ENCODE data around the gene IKZF1. TPM values are rescaled to one million over a fixed set of nuclear protein-coding genes. Genes with fewer than 3 reads are reported as not detected.

IKZF1 gene
- total RNA-seq, result not detected in 2 replicates

DNA sequence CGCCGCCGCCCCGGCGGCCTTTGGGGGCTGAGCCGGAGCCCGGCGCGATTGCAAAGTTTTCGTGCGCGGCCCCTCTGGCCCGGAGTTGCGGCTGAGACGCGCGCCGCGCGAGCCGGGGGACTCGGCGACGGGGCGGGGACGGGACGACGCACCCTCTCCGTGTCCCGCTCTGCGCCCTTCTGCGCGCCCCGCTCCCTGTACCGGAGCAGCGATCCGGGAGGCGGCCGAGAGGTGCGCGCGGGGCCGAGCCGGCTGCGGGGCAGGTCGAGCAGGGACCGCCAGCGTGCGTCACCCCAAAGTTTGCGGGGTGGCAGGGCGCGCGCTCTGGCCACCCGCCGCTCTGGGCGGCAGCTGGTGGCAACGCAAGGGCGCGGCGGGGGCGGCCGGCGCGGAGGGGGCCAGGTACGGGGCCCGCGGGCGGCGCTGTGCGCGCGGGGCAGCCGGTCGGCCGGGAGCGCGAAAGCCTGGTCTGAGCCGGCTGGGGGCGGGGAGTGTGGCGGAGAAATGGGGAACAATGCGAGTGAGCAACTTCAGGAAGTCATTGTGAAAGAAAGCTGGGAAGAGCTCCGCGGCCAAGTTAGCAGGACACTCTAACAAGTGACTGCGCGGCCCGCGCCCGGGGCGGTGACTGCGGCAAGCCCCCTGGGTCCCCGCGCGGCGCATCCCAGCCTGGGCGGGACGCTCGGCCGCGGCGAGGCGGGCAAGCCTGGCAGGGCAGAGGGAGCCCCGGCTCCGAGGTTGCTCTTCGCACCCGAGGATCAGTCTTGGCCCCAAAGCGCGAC, at the start of gene IKZF1:
Gene IKZF1 (plus strand): TSS at position 588 of the 782 bp plus-strand sequence. CDS start 14,346 bp downstream, outside the sequence.

DNA sequence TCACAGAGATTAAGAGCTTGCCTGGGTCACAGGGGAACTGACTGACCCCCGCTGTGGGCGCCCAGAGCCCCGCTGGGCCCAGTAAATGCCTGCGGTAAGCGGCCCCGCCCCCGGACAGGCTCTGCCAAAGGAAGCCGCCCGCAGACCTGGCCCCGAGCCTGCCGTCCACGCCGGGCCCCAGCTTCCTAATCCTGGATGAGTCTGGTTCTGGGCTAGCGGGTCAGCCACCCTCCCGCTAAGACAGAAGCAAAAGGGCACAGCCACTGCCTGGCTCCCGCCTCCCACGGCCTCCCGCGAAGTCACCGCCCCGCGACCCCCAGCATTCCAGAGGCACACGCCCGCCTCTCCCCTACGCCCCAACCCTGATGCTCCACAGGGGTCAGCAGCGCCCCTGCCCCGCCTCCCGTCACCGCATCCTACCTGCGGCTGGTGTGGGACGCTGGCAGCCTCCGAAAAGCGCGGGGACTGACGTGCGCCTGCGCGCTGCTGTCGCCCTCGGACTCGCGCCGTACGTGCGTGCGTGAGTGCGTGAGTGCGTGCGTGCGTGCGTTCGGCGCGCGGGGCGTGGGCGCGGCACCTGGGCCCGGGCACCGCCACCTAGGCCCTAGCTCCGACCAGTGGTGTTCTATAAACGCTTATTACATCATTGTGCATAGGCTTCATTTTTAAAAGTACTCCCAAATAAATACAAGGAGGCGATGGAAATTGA, 145.5 kb downstream of the IKZF1 start, which contains the start of gene FIGNL1:
Gene FIGNL1 (minus strand): TSS at position 470 of the 709 bp plus-strand sequence. CDS start 3,063 bp downstream, outside the sequence.

Other genes with a start within 250 kb of the IKZF1 start
- gene ZPBP, start 211.5 kb upstream of the IKZF1 start, total RNA-seq, result not detected in 2 replicates
- gene FIGNL1, start 145.6 kb downstream of the IKZF1 start, total RNA-seq, result 20.7 and 36.1 TPM in 2 replicates

All from uterine smooth muscle cell (primary cell).